Measurements from ENCODE around the gene CUL4A.
"Not testable (repeated sequence)": the region's sequence is repeated elsewhere in the genome, so short reads cannot be mapped to it uniquely, and the experiment has no call there.

Gene CUL4A
- 152 to 193 reads per million in 2 experiments for total RNA-seq

DNA sequence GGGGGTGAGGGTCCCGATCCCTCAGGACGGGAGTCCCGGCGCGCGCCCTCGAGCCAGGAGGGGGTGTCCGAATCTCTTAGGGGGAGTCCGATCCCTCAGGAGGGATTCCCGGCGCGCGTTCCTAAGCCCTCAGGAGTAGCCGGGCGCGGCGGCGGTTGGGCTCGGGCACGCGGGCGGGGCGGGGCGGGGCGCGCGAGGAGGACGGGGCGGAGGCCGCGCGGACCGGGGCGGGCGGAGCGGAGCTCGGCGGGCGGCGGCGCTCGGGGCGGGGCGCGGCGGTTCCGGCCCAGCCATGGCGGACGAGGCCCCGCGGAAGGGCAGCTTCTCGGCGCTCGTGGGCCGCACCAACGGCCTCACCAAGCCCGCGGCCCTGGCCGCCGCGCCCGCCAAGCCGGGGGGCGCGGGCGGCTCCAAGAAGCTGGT is at the start of gene CUL4A:
Gene CUL4A, plus strand, starts transcription at position 278 of the 423 bp plus-strand sequence. Its CDS starts 15 bp downstream, at position 293.
- DNase-seq (ENCODE audit: low read depth), result peak; percentile 57

DNA sequence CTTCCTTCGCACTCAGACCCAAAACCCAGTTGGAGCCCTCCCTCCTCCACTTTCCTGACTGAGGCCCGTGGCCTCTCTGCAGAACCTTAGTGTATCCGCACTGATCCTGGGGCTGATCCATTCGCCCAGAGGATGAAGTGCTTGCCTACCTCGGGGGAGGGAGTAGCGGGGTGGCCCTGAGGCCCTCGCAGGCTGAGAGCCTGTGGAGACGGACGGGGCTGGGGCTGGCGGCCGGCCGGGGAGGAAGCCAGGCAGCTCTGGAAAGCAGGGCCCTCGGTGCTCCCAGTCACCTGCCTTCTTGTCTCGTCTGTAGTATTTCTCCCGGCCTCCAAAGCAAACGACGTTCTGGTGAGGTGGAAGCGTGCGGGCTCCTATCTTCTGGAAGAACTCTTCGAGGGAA is 49.7 kb upstream of the CUL4A start:
- no peak for DNase-seq (ENCODE audit: low read depth)

DNA sequence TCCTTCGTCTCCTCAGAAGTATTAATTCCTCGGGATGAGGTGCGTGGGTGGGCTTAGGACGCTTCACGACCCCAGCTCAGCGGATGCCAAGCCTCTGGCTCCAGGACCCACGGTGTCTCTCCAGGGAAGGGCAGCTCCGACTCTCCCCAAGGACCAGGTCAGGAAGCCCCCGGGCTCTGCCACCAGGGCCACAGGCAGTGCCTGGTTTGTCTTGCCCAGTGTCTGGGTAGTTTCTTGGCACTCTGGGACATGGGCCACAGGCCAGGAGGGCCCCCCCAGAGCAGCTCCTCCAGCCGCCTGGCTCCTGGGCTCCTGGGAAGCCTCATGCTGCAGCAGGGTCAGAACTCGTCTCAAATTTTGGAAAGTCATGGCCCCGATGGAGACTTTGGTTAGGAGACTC is 48.4 kb upstream of the CUL4A start:
- no peak for DNase-seq (ENCODE audit: low read depth)

DNA sequence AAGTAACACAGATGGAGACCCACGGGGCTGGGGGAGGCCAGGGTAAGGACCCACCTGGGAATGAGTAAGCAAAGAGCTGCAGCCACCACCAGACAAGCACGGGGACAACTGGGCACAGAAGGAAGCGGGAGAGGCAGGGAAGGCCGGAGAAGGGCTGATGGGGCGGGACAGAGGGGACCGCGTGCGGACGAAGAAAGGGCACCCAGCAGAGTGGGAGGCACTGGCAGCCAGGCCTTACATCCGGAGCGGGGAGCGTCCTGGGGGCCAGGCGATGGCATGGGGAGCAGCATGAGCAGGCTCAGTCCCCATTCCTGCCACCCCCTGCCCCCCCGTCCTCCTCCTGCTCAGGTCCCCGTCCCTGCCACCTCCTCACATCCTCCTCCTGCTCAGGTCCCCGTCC is 48.0 kb upstream of the CUL4A start:
- DNase-seq (ENCODE audit: low read depth), result no peak

DNA sequence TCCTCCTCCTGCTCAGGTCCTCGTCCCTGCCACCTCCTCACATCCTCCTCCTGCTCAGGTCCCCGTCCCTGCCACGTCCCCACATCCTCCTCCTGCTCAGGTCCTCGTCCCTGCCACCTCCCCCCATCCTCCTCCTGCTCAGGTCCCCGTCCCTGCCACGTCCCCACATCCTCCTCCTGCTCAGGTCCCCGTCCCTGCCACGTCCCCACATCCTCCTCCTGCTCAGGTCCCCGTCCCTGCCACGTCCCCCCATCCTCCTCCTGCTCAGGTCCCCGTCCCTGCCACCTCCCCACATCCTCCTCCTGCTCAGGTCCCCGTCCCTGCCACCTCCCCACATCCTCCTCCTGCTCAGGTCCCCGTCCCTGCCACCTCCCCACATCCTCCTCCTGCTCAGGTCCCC is 47.4 kb upstream of the CUL4A start:
- DNase-seq (ENCODE audit: low read depth), result not testable (repeated sequence)

DNA sequence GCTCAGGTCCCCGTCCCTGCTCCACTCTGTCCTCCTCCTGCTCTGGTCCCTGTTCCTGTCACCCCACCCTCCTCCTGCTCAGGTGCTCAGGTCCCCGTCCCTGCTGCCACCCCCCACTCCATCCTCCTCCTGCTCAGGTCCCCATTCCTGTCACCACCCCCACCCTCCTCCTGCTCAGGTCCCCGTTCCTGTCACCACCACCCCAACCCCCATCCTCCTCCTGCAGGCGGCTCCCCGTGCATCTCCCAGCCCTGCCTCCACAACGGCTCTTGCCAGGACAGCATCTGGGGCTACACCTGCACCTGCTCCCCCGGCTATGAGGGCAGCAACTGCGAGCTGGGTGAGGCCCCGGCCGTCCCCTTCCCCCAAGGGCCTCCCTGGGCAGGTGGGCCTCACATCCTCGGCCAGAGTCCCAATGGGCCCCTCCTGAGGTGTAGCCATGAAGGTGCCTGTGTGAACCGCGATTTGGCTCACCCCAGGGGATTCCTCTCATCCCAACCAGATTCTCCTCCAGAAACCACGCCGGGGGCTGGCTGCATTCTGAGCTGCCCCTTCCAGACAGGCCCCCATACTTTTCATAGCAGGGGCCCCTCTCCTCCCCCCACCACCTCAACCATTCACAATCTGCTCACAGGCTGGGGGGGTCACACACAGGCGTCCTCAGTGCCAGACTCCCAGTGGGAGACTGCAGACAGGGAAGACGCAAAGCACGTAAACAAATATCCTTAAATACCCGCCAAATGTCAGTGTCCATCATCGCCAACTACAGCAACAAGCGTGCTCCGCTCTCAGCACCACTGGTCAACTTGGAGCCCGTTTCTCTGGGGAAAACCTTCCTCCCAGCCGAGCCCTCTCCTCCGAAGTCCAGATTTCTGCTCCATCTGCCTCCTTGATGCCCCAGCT is 46.4 kb upstream of the CUL4A start:
- DNase-seq (ENCODE audit: low read depth), result no peak

DNA sequence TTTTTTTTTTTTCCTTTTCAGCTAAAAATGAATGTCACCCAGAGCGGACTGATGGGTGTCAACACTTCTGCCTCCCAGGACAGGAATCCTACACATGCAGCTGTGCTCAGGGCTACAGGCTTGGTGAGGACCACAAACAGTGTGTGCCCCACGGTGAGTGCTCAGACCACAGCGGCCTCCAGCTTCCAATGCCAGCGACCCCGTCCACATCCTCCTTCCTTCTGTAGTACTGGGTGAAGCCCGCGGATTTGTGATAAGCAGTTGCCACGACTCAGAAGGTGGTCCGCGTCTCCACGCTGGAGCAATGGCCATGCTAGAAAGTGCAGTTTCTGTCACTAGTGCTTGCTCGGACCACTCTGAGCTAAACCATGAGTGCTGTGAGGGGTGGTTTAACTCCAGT is 44.9 kb upstream of the CUL4A start:
- no peak for DNase-seq (ENCODE audit: low read depth)

DNA sequence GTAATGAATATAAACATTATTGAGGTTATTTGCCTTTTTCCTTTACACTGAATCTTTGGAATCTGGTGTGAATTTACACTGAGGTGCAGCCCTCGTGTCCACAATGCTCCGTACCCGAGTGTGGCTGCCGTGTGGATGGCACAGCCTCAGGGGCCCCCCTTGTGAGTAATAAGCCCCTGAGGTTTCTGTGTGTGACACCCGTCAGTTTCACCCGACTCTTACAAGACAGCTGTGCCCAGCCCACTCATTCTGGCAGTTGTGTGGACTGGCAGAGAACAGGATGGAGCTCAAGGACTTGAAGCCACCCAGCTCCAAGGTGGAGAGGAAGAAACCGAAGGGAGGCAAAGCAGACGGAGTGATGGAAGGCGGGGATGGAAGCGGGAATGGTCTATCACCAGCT is 43.1 kb upstream of the CUL4A start:
- no peak for DNase-seq (ENCODE audit: low read depth)

DNA sequence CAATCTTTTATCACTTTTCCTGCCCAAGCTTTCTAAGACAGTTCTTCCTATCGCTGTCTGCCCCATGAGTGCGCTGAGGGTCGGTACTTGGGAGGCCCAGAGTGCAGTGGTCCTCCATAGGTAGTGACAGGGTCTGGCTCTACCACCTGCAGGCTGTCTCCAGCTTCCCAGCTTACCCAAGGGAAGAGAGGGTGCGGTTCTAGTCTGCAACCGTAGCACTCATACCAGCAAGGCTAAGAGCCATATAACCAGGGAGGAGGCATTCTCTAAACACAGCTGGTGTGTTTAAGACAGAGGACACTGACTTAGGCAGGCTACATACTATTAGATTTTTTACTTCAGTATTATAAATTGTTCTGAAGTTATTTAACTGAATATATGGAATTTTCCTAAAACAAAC is 42.7 kb upstream of the CUL4A start:
- DNase-seq (ENCODE audit: low read depth), result no peak

DNA sequence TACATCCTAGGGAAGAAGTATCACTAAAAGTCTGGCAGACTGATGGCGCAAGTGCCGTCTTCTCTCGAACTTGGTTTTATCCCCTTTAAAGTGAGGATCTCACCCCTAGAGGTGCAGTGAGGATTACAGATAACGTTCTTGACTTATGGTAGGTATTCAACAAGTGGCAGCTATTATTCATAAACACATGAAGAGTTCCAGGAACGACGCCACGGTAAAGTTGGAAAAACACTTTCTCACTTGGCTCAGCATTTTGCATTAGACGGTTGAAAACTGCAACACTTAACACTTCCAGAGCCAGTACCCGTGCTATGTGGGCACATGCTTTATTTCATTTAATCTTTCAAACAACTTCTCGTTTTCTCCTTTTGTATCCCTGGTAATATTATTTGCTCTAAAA is 42.3 kb upstream of the CUL4A start:
- DNase-seq (ENCODE audit: low read depth), result no peak

DNA sequence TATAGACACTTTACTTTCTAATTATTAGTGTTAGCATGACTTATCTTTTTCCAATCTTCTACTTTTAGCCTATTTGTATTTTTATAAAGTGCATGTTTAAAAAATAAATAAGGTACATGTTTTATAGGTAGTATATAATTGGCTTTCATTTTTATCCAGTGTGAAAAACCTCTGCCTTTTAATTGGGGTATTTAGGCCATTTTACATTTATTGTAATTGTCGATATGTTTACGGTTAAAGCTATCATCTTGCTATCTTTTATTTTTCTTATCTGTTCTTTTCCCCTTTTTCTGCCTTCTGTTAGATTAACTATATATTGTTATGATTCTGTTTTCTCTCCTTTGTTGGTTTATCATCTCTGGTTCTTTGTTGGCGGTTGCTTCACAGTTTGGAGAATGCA is 41.8 kb upstream of the CUL4A start:
- DNase-seq (ENCODE audit: low read depth), result no peak

DNA sequence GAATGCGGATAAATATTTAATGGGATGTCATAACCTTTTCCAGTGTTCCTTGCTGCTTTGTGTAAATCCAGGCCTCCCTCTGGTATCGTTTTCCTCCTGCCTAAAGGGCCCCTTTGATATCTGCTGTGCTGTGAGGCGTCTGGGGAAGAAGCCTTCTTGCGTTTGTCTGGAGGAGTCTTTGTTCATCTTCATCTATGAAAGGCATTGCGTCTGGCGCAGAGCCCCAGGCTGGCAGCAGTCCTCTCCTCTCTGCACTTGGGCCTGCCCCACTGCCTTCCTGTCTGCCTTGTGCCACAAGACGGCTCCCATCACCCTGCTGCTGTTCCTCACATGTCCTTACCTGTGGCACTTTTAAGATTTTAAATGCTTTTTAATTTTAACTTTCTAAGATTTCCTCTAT is 41.2 kb upstream of the CUL4A start:
- DNase-seq (ENCODE audit: low read depth), result no peak

DNA sequence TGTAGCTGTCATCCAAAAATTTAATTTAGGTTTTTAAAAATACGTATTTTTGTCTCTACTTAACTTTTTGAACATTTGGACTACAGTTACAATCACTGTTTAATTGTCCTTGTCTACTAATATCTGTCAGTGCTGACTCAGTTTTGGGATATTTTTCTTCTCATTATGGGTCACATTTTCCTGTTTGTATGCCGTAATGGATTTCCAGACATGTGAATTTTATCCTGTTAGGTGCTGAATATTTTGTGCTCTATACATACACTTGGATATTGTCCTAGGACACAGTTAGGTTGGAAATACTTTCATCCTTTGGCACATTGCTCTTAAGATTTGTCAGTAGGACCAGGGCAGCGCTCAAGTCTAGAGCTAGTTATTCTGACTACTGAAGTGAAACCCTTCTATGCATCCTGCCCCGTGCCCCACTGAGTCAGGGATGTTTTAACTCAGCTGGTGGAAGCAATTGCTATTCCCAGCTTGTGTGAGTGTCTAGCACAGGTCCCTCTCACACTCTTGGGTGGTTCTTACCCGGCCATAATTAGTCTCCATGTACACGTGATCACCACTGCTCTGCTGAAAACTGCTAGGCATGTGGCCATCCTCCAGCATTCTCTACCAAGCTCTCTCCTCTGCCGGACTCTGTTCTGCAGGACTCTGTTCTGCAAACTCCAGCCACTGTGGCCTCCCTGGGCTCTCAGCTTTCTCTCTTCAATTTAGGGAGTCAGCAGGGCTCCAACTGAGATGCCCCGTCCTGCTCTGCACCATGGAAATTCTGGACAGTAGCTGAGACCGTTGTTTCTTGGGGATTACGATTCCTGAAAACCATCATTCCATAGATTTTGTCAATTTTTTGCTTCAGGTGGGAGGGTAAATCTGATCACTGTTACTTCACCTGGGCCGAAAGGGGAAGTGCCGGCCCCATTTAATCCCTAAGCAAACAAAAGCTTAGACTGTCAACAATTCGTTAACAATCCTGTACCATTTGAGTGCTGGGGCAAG is 39.8 kb upstream of the CUL4A start:
- no peak for DNase-seq (ENCODE audit: low read depth)

DNA sequence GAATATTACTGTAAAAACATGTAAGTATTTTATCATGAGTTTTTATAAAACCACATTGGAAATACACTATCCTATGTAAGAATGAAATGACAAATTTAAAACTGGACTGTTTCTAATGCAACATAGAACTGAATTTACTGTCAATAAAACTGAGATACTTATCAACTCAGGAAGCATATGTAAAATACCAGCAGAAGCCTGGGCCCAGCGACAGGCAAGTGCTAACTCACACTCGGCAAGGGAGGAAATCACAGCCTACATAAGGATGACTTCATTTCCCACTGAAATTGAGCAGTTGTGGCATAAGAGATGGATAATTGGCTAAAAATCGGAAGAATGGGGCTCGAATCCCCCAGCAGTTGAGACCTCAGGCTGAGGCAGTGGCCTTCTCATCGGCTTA is 38.9 kb upstream of the CUL4A start:
- DNase-seq (ENCODE audit: low read depth), result no peak

DNA sequence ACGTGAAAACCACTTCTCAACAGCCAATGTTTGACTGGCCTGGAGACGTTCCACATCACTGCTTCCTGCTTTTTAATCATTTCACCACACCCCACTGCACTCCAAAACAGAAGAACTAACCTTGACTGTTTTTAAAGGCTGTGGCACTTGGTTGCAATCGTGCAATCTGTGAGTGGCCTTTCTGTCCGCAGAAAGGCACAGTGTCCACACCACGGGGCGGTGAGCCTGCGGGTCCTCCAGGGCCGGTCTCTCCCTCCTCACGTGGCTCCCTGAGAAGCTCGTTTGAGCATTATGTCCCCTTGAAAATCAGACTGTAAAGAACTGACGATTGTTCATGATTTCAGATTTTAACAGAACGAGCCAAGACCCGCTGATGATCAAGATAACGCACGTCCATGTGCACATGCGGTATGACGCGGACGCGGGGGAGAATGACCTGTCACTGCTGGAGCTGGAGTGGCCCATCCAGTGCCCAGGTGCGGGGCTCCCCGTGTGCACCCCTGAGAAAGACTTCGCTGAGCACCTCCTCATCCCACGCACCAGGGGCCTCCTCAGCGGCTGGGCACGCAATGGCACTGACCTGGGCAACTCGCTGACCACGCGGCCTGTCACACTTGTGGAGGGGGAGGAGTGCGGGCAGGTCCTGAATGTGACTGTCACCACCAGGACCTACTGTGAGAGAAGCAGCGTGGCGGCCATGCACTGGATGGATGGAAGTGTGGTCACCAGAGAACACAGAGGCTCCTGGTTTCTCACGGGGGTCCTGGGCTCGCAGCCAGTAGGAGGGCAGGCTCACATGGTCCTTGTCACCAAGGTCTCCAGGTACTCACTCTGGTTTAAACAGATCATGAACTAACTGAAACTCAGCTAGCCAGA is 37.9 kb upstream of the CUL4A start:
- no peak for DNase-seq (ENCODE audit: low read depth)

DNA sequence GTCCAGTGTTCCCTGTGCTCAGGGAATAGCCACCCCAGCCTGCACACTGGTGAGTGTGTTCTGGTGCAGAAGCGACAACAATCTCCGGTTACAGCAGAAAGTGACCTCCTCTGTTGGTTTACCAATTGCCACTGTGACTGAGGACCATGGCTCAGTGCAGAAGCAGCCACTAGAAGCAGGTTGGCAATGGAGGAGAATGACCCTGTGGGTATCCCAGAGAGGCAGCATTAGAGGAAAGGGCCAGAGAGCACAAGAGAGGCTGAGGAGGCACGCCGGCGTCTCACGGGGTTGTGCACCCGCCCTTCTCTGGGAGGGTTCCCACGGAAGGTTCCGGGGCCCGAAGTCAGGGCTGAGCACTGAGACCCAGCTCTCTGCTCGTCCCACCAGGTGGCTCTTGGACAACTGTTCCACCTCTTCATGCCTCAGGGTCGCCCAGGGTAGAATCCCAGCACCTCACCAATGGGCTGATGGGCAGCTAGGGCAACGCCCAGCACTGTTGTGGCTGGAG is 36.9 kb upstream of the CUL4A start:
- no peak for DNase-seq (ENCODE audit: low read depth)

DNA sequence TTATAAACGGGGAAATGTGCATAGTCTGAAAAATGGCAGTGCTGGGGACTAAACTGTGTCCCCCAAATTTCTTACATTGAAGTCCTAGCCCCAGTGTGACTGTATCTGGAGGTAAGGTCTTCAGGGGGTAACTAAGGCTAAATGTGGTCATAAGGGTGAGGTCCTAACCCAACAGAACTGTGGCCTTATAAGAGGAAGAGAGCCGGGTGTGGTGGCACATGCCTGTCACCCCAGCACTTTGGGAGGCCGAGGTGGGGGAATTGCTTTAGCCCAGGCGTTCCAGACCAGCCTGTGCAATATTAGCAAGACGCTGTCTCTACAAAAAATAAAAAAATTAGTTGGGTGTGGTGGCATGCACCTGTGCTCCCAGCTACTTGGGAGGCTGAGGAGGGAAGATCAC is 33.1 kb upstream of the CUL4A start:
- peak; percentile 27 for DNase-seq (ENCODE audit: low read depth)

DNA sequence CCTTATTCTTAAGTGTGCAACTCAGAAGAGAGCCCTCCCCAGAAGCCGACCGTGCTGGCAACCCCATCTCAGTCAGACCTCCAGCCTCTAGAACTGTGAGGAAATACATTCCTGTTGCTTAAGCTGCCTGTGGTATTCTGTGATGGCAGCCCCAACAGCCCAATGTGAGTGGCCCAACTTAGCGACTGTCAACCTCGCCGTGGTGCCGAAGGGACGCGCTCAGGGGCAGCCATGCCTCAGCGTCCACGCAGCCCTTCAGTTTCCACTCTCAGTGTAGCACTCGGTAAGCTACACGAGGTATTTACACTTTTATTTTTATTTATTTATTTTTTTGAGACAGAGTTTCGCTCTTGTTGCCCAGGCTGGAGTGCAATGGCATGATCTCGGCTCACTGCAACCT is 32.6 kb upstream of the CUL4A start:
- no peak for DNase-seq (ENCODE audit: low read depth)

DNA sequence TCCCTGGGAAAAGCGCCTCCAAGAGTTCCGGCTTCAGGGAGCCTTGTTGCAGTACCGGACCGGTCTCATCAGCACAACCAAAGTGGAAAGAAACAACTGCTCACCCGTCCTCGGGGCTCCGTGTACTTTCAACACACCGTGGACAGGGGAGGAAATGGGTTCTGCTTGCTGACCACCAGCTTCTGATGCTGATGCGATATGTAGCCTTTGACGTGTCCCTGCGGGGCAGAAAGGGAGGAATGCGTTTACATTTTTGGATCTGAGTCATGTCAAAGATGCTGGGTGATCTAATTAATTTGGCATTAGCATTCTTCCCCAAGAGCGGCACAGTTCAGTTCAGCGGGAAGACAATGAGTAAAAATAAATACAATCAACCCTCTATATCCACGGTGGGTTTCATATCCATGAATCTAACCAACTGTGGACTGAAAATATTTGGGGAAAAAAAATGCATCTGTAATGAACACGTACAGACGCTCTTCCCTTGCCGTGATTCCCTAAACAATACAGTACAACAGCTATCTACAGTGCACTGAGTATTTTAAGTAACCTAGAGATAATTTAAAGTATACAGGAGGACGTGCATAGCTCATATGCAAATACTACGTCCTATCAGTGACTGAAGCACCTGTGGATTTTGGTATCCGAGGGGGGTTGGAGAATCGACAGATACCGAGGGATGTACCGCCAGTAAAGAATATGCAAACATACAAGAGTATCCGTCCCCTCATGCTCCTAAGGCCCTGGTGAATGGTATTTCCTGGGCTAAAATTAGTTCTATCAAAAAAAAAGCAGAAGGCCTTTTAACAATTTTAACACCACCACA is 31.1 kb upstream of the CUL4A start:
- no peak for DNase-seq (ENCODE audit: low read depth)

DNA sequence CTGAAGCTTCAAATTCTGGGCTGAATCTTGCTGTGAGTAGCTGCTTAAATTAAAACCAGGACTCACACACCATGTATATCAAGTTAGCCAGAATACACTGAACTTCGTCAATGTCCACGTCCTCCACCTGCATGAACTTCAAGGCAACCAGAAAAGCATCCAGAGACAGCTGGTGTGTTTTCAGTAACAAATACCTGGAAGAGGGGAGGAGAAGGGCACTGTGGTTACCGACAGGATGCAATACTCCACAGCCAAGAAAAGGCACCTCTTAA is 30.6 kb upstream of the CUL4A start:
- DNase-seq (ENCODE audit: low read depth), result no peak

Measured in T follicular helper cell (primary cell).